ENCODE measurements around the gene HAUS5. TPM values are rescaled to one million over a fixed set of nuclear protein-coding genes. Genes with fewer than 3 reads are reported as not detected.

The HAUS5 gene
- total RNA-seq, 1 experiment from 2014 or later: 25.9 TPM

DNA sequence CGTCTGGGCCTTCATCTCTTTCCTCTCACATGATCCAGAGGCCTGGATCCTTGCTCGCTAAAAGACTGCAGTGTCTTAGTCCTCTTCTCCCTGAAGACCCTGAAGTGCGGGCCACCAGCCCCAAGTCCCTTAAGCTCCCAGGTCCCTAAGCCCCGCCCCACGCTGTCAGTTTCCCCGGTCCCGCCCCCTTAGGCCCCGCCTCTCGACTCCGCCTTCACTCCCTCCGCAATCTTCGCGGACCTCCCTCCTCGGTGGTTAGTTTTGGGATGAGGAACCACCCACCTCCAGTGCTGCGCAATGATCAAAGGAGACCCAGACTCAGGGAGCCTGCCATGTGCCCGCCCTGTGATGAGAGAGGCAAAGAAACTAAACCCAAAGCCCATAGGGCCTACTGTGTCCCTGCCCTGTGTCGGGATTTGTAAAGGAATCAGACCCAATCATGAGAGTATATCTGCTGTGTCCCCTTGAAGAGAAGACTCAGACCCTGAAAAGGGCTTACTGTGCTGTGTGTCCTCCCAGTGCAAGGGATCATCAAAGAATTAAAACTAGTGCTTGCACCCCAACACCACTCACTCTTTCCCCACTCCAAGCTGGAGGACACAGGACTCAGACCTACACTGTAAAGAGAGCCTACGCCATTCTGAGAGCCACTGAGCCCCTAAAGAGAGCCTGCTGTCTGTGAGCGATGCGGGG lies 32.6 kb downstream of the HAUS5 start:
- H3K4me3 ChIP-seq (ENCODE audit: low read length): peak overlapping the region; percentile 74
- no peaks in the 10 kb centered on the region for H3F3A ChIP-seq (ENCODE audit: low read length, unreplicated experiment)
- ChIA-PET POLR2A (ENCODE audit: unreplicated experiment) (interaction anchor here (0.5 to 0.6 kb wide), 2 partner anchors 17 to 26 kb away, joined by 4 read pairs; no protein-coding TSS in a partner anchor), CTCF (interaction anchor here (0.5 kb wide), 1 partner anchor 57 kb away, joined by 3 read pairs; no protein-coding TSS in a partner anchor)
- H3K4me1 ChIP-seq (ENCODE audit: insufficient read depth, low read length): peaks cover 11% of the 10 kb centered on the region; the same call in 1 of the 2 replicates
- H3K27me3 ChIP-seq (ENCODE audit: low read length): no peaks in the 10 kb centered on the region
- H4K20me1 ChIP-seq (ENCODE audit: low read length): no peaks in the 10 kb centered on the region
- no peaks in the 10 kb centered on the region for H3K9me2 ChIP-seq (replicated peaks; ENCODE audit: low read length)
- peak overlapping the region; percentile 98 for H2AFZ ChIP-seq (ENCODE audit: low read length)
- no peak for TF ChIP-seq EZH2 (IDR thresholded peaks at IDR 0.05; ENCODE audit: low read length, unreplicated experiment)
- TF ChIP-seq, protein P1, sequence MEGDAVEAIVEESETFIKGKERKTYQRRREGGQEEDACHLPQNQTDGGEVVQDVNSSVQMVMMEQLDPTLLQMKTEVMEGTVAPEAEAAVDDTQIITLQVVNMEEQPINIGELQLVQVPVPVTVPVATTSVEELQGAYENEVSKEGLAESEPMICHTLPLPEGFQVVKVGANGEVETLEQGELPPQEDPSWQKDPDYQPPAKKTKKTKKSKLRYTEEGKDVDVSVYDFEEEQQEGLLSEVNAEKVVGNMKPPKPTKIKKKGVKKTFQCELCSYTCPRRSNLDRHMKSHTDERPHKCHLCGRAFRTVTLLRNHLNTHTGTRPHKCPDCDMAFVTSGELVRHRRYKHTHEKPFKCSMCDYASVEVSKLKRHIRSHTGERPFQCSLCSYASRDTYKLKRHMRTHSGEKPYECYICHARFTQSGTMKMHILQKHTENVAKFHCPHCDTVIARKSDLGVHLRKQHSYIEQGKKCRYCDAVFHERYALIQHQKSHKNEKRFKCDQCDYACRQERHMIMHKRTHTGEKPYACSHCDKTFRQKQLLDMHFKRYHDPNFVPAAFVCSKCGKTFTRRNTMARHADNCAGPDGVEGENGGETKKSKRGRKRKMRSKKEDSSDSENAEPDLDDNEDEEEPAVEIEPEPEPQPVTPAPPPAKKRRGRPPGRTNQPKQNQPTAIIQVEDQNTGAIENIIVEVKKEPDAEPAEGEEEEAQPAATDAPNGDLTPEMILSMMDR (conservative IDR thresholded peaks at IDR 0.05; ENCODE audit: low read depth, low read length): no peak
- no peak for TF ChIP-seq EZH2phosphoT487 (IDR thresholded peaks at IDR 0.05; ENCODE audit: borderline replicate concordance, low read length)
- no peaks in the 10 kb centered on the region for H3K36me3 ChIP-seq (ENCODE audit: low read depth, low read length)
- DNase-seq (peak; percentile 56), ATAC-seq (peak; percentile 23)
- no TSS peak for BruUV-seq (replicated peaks)
- no peaks in the 10 kb centered on the region for H3K9me3 ChIP-seq (ENCODE audit: low read length)
- H3K4me2 ChIP-seq (ENCODE audit: low read length): peak overlapping the region; percentile 98
- intact Hi-C loops (cut with micrococcal nuclease): loop anchor here (5.0 kb wide), 1 partner anchor 133 kb away; the partner anchor contains the start of gene DMKN
- H3K9ac ChIP-seq (ENCODE audit: low read length): no peak overlapping the region
- H3K79me2 ChIP-seq (ENCODE audit: low read length): peaks cover 20% of the 10 kb centered on the region
- H3K27ac ChIP-seq (ENCODE audit: low read length): no peak overlapping the region

- H3K4me3 ChIP-seq (ENCODE audit: low read length): no peak overlapping the region
- H3K9ac ChIP-seq (ENCODE audit: low read length): no peak overlapping the region
- H2AFZ ChIP-seq (ENCODE audit: low read length): peak overlapping the region; percentile 98
- H4K20me1 ChIP-seq (ENCODE audit: low read length): no peaks in the 10 kb centered on the region
- ChIA-PET POLR2A (ENCODE audit: unreplicated experiment) (interaction anchor here (0.5 kb wide), 1 partner anchor 25 kb away, joined by 4 read pairs; no protein-coding TSS in a partner anchor), CTCF (no interaction called here)
- ATAC-seq (no peak), DNase-seq (no peak)
- no peak overlapping the region for H3K27ac ChIP-seq (ENCODE audit: low read length)
- BruUV-seq (replicated peaks): no TSS peak
- intact Hi-C loops (cut with micrococcal nuclease): no loop called here
- peaks cover 28% of the 10 kb centered on the region for H3K79me2 ChIP-seq (ENCODE audit: low read length)
- H3K27me3 ChIP-seq (ENCODE audit: low read length): no peaks in the 10 kb centered on the region
- no peaks in the 10 kb centered on the region for H3K9me3 ChIP-seq (ENCODE audit: low read length)
- no peak overlapping the region for H3K4me2 ChIP-seq (ENCODE audit: low read length)
- no peaks in the 10 kb centered on the region for H3F3A ChIP-seq (ENCODE audit: low read length, unreplicated experiment)
- TF ChIP-seq EZH2phosphoT487 (IDR thresholded peaks at IDR 0.05; ENCODE audit: borderline replicate concordance, low read length): no peak
- TF ChIP-seq, protein P1 (conservative IDR thresholded peaks at IDR 0.05; ENCODE audit: low read depth, low read length): no peak
- TF ChIP-seq EZH2 (IDR thresholded peaks at IDR 0.05; ENCODE audit: low read length, unreplicated experiment): no peak
- H3K36me3 ChIP-seq (ENCODE audit: low read depth, low read length): no peaks in the 10 kb centered on the region
- no peaks in the 10 kb centered on the region for H3K9me2 ChIP-seq (replicated peaks; ENCODE audit: low read length)
- H3K4me1 ChIP-seq (ENCODE audit: insufficient read depth, low read length): peaks cover 11% of the 10 kb centered on the region; the same call in 1 of the 2 replicates
Measured at GRCh38 chr19:35645680-35646511, 33.4 kb downstream of the HAUS5 start.

Measured in PC-3 (cell line).